Renal pelvis (tissue), 4 donors: ENCODE data around the gene VRK1. TPM values are rescaled to one million over a fixed set of nuclear protein-coding genes. Genes with fewer than 3 reads are reported as not detected.
A peak's percentile ranks its signal among the peaks of the same experiment; 100 is the strongest.

Experiments
- DNase-seq: peaks from one replicate; pipeline ENCODE4 v3.0.0-alpha.2; 2013
- polyA plus RNA-seq, 3 donors: library from polyadenylated mRNA; unstranded; fragments of 120-200 nt; gene quantifications; one replicate each; pipeline ENCODE4 v1.2.1, GENCODE V29; 2013; ENCODE audit not compliant: insufficient read length in 3 of 3

VRK1 gene
- polyA plus RNA-seq, 3 donors = 22.3 to 25.7 (median 25.0) TPM

GRCh38 chr14:96783043-96783914 is 13.9 kb upstream of the VRK1 start:
- no peak for DNase-seq

- no peak for DNase-seq
Observed at GRCh38 chr14:96783915-96784224, 13.3 kb upstream of the VRK1 start.

DNA sequence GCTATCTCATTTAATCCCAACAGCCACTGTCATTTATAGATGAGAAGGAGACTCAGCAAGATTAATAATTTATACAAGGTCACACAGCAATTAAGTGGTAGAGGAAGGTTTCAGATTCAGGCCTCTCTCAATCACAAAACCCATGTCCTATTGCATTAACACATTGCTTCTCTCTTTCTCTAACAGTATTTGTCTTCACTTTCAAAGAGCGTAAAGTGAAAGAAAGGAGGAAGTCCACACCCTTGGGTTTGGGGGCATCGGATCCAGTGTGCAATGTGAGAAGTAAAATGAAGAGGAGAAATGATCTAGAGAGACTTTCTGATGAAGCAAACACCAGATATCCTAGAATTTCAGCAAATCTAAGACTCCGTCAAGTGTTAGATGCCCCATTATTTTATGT is 7.0 kb upstream of the VRK1 start:
- DNase-seq = no peak

DNA sequence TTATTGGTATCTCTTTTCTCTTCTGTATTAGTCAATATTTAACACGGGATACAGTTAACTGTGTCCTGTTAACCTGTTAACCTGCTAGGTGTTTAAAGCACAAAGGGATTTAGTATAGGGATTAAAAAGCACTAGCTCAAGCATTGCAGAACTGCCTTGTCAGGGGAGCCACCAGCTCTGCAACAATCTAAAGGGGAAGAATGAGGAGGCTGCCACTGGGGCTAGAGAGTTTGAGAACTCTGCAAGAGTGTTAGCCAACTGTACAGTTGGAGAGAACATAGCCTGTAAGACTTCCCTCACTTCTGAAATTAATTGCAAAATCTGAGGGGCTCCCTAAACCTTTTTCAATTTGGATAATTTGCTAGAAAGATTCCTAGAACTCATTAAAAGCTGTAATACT is 6.5 kb upstream of the VRK1 start:
- no peak for DNase-seq

DNA sequence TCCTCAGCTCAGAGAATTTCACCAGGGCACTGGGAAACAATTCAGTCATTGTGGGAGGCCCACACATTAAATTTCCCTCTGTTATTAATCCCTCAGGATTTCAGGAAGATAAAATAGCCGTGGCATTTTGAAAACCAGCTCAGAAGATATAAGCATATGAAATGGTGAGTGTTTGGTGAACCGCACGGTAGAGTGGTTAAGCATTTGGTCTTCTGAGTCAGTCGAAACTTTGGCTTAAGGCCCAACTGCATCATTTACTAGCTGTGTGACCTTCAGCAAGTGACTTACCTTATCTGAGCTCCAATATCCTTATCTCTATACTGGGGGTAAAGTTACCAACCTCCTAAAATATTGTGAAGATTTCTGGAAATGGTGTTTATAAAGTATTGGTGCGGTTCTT is 5.2 kb upstream of the VRK1 start:
- no peak for DNase-seq

DNA sequence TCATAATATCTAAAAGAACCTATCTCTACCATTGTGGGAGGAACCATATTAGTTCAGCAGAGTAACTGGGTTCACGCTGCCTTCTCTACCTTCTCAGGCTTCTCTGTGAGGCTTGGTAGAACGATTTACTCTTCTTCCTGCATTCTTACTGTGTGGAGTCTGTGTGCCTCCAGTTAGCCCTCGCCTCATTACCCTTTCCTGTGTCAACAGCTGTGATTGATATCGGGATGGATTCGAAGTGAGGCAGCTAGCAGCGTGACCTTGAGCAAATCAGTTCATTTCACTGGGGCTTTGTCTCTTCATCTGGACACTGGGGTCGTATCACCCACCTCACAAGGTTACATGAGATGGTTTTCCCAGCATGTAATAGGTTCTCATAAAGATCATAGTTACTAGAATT is 4.6 kb upstream of the VRK1 start:
- DNase-seq = peak; percentile 40

GRCh38 chr14:96793547-96793946 is 3.6 kb upstream of the VRK1 start:
- DNase-seq = no peak

DNA sequence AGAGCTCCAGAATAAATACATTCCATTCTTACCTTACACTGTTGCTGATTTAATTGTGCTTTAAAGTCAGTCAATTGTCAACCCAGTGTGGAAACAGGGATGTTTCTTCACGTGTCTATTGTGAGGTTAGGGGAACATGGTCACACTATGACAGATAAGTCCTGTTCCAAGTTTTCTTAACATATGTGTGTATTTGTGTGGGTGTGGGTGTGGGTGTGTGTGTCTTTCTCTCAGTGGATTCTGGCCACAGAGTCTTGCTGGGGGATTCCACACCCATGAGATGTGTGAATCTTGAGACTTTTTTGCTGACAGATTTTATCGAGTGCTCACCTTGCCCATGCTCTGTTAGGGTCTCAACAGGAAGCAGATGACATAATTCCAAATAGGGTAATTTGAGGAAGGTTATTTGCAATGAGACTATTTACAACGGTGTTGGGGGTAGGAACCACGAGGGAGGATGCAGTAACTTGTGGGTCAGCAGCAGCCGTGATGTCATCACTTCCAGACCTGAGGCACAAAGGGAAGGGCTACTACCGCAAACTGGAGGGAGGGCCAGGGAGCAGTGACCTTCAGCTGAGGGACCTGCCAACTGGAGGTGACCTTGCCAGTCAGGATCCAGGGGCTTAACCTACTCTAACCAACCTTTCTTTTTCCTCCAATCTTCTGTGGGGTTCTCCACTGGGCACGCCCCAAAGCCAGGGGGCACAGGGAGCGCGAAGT is 1.9 kb upstream of the VRK1 start:
- no peak for DNase-seq

DNA sequence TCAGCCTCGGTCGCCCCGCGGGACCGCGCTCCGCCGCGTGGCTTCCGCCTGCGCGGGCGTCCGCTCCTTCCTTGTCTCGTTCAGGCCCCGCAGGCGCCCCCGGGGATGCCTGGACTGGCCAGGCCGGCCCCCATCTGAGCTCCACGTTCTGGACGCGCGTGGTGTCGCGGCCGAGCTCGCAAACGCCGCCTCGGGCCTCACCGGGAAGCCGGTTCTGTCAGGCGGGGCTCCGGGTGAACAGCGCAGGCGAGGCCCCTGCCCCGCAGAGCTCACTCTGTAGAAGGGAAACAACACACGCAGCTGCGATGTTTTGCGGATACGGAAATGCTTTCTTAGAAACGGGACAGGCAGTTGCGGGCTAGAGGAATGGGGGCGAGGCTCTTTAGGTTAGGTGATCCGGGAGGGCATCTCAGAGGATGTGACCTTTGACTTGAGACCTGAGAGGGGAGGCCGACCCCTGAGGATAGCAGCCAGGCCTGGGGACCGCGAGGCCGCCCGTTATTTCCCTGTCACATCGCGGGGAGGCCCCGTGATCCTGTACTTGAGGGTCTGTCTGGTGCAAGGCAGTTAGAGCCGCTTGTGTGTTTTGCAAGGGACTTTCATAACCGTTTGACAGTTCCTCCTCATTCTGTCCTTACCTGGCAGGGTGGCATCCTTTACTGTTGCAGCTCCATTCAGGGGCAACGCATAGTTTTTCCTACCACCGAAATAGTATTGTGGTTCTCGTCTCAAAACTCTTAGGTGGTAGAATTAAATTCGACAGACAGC is 584 bp downstream of the VRK1 start:
- peak; percentile 7 for DNase-seq

DNA sequence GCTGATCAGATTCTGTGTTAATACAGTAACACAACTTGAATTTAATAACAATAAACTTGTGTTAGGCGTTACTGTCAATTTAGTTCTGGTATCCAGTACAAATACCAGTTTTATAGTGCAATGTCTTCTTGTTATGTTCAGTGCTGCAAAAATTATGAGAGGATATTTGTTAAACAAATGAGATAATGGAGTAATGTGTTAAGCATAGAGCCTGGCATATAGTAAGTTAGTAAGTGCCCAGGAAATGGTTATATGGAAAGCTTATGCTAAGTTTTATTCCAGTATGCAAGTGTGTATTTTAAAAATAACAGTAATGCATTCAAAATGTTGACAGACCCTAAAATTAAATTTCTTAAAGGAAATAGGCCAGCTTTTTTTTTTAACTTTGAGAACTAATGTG is 1.8 kb downstream of the VRK1 start:
- DNase-seq = no peak

GRCh38 chr14:96799489-96800054 is 2.4 kb downstream of the VRK1 start:
- no peak for DNase-seq

DNA sequence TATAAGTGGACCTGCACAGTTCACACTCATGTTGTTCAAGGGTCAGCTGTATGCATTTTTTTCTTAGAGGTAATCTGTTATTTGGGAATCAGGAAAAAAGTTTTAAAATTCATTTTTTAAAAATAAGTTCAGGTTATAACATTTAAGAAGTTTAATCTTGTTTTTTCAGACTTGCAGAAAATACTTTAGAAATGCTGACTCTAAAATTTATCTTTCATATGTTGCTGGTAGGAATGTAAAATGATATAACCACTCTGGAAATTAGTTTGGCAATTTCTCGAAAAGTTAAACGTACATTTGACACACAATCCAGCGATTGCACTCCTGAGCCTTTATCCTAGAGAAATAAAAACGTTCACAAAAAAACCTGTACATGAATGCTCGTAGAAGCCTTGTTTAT is 4.7 kb downstream of the VRK1 start:
- DNase-seq = no peak

GRCh38 chr14:96802963-96803362 is 5.8 kb downstream of the VRK1 start:
- no peak for DNase-seq

GRCh38 chr14:96803958-96804357 is 6.8 kb downstream of the VRK1 start:
- DNase-seq = no peak

GRCh38 chr14:96804895-96805294 is 7.7 kb downstream of the VRK1 start:
- DNase-seq = peak; percentile 24

GRCh38 chr14:96805956-96806355 is 8.8 kb downstream of the VRK1 start:
- no peak for DNase-seq

DNA sequence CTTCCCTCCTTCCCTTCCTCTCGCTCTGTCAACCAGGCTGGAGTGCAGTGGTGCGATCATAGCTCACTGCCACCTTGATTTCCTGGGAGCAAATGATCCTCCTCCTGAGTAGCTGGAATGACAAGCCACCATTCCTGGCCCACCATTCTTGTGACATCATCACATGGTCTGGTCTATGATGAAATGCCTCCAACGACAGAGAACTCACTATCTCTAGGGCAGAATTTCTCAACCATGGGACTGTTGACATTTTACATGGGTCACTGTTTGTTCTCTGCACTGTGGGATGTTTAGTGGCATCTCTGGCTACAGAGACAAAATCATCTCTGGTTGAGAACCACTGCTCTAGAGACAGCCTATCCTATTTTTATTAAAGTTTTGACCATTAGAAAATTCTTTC is 9.7 kb downstream of the VRK1 start:
- DNase-seq = no peak

DNA sequence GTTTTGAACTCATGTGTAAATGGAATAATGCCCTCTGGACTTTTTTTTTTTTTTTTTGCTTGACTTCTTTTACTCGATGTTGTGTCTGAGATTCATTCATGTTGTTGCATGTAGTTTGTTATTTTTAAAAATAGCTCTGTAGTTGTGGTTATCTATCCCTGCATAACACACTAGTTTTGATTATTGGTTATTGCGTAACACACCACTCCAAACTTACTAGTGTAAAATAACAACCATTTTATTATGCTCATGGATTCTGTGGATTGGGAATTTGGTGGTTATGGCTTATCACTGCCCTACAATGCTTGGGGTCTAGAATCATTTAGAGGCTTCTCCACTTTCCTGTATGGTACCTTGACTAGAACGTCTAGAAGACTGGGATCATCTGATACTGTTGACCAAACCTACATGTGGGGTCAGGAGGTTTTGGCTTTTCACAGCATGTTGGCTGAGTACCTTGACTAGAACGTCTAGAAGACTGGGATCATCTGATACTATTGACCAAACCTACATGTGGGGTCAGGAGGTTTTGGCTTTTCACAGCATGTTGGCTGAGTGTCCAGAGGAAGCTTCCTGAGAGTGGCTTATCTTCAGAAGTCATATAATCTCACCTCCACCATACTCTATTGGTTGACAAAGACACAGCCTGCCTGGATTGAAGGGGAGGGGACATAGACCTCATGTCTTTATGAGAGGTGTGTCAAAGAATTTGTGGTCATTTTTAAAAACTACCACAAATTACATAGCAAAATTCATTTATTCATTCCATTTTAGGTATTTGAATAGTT is 11.6 kb downstream of the VRK1 start:
- DNase-seq = no peak

DNA sequence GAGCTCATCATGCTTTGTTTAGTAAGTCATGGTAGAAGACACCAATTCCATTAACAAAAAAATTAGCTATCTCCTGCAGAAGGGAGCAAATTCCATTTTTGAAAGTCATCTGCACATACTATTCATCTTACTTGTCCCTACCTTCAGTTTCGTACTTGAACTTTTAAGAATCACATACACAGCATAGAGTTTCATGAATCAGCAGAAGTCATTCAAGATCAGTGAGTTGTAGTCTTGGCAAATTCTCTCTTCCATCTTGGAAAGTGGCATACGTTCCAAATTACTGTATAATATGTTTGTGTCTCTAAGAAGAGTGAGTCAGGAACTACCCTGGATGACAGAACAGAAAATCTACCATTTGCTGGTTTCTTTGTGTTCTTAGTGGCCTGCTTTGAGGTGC is 14.1 kb downstream of the VRK1 start:
- DNase-seq = no peak

- DNase-seq = no peak
Observed at GRCh38 chr14:96811985-96812667, 14.9 kb downstream of the VRK1 start.

- DNase-seq = no peak
Observed at GRCh38 chr14:96816281-96816680, 19.1 kb downstream of the VRK1 start.
